ENCODE data around the gene VMP1. TPM values are rescaled to one million over a fixed set of nuclear protein-coding genes. Genes with fewer than 3 reads are reported as not detected.
"Not testable (repeated sequence)": the region's sequence is repeated elsewhere in the genome, so short reads cannot be mapped to it uniquely, and the experiment has no call there.

The VMP1 gene
- total RNA-seq, 1 experiment from 2014 or later = 83.1 TPM

DNA sequence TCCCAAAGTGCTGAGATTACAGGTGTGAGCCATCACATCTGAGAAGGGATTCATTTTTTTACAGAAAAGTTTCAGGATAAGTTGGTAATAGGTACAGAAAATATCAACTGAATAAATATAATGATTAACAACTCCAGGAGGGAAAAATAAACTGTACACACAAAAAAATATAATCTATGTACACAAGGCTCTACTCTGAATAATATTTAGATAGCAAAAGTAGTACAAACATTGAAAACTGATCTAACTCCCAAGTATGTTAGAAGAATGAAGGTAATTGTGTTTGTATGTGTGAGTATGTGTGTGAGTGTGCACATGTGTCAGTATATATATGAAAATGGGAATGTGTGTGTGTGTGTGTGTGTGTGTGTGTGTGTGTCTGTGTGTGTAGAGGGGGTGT is 164.9 kb downstream of the VMP1 start:
- Histone ChIP-seq H4K8ac (replicated peaks; ENCODE audit: insufficient read length, low read depth, low read length) (no peak overlapping the region), H2BK15ac (ENCODE audit: low read depth, low read length) (no peak overlapping the region), H2AFZ (ENCODE audit: low read length) (no peak overlapping the region), H4K5ac (ENCODE audit: insufficient read length, low read depth, low read length) (no peak overlapping the region), H3T11ph (ENCODE audit: low read length) (no peak overlapping the region), H2BK120ac (ENCODE audit: low read depth, low read length, poor library complexity, severe bottlenecking) (no peak overlapping the region), H3K56ac (ENCODE audit: insufficient read length, low read depth, low read length) (no peak overlapping the region), H3K4me2 (ENCODE audit: insufficient read depth, insufficient read length, low read length) (no peak overlapping the region), H3K23ac (ENCODE audit: insufficient read length, low read depth, low read length) (no peak overlapping the region), H3K18ac (ENCODE audit: insufficient read length, low read depth, low read length) (no peak overlapping the region), H3K9me3 (ENCODE audit: control insufficient read depth, low read depth, low read length) (no peaks in the 10 kb centered on the region), H2BK5ac (ENCODE audit: insufficient read length, low read length) (no peak overlapping the region), H2BK20ac (ENCODE audit: low read depth, low read length, poor library complexity, severe bottlenecking) (no peak overlapping the region), H3K9ac (ENCODE audit: extremely low read depth, insufficient read length, low read length) (no peak overlapping the region), H3K14ac (ENCODE audit: insufficient read depth, low read length) (no peak overlapping the region), H3K79me2 (ENCODE audit: insufficient read depth, low read length) (no peaks in the 10 kb centered on the region), H3K27ac (ENCODE audit: insufficient read length, low read depth, low read length) (no peak overlapping the region), H3K4me1 (ENCODE audit: insufficient read depth, low read length) (no peaks in the 10 kb centered on the region), H3K79me1 (ENCODE audit: insufficient read depth, low read depth, low read length, poor library complexity, severe bottlenecking) (no peaks in the 10 kb centered on the region), H3K23me2 (ENCODE audit: insufficient read length, low read depth, low read length, poor library complexity, severe bottlenecking) (no peaks in the 10 kb centered on the region), H2AK5ac (ENCODE audit: insufficient read length, low read length) (no peak overlapping the region), H3K27me3 (ENCODE audit: insufficient read depth, low read length) (no peaks in the 10 kb centered on the region), H4K20me1 (ENCODE audit: control insufficient read depth, insufficient read depth, insufficient read length) (no peaks in the 10 kb centered on the region), H4K91ac (ENCODE audit: insufficient read length, low read depth, low read length) (no peak overlapping the region), H2BK12ac (ENCODE audit: insufficient read length, low read depth, low read length) (no peak overlapping the region), H3K4ac (ENCODE audit: low read depth, low read length) (no peak overlapping the region)
- H3K27ac Mint-ChIP-seq = no peak overlapping the region
- no peak for TF ChIP-seq CTCF (conservative IDR thresholded peaks at IDR 0.05)
- no peak overlapping the region for H3K4me3 Mint-ChIP-seq
- no peaks in the 10 kb centered on the region for H3K9me3 Mint-ChIP-seq
- H3K27me3 Mint-ChIP-seq (ENCODE audit: low read depth) = no peaks in the 10 kb centered on the region
- DNase-seq = no peak
- peaks cover 6 to 34% (median 26%) of the 10 kb centered on the region in 3 experiments; a peak in 5 of 7 replicates for H3K36me3 Mint-ChIP-seq (ENCODE audit: insufficient read depth in 1 of 3, low read depth in 3 of 3)
- H3K4me1 Mint-ChIP-seq = no peaks in the 10 kb centered on the region

DNA sequence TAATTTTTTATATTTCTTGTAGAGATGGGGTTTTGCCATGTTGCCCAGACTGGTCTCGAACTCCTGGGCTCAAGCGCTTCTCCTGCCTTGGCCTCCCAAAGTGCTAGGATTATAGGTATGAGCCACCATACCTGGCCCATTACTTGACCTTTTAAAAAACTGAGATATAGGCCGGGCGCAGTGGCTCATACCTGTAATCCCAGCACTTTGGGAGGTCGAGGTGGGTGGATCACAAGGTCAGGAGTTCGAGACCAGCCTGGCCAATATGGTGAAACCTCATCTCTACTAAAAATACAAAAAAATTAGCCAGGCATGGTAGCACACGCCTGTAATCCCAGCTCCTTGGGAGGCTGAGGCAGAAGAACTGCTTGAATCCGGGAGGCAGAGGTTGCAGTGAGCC is 166.0 kb downstream of the VMP1 start:
- not testable (repeated sequence) for H4K91ac ChIP-seq (ENCODE audit: insufficient read length, low read depth, low read length); H3K14ac ChIP-seq (ENCODE audit: insufficient read depth, low read length); H3K27ac ChIP-seq (ENCODE audit: insufficient read length, low read depth, low read length); H3K27ac Mint-ChIP-seq; H3K18ac ChIP-seq (ENCODE audit: insufficient read length, low read depth, low read length); H4K5ac ChIP-seq (ENCODE audit: insufficient read length, low read depth, low read length); H2AK5ac ChIP-seq (ENCODE audit: insufficient read length, low read length); H3K9ac ChIP-seq (ENCODE audit: extremely low read depth, insufficient read length, low read length); H2BK120ac ChIP-seq (ENCODE audit: low read depth, low read length, poor library complexity, severe bottlenecking); H3K4me1 ChIP-seq (ENCODE audit: insufficient read depth, low read length); H4K8ac ChIP-seq (replicated peaks; ENCODE audit: insufficient read length, low read depth, low read length); H2AFZ ChIP-seq (ENCODE audit: low read length); H3K23ac ChIP-seq (ENCODE audit: insufficient read length, low read depth, low read length); H3K4me2 ChIP-seq (ENCODE audit: insufficient read depth, insufficient read length, low read length); H3K4me1 Mint-ChIP-seq; H3K56ac ChIP-seq (ENCODE audit: insufficient read length, low read depth, low read length); H3K9me3 Mint-ChIP-seq; H3K4ac ChIP-seq (ENCODE audit: low read depth, low read length); H2BK20ac ChIP-seq (ENCODE audit: low read depth, low read length, poor library complexity, severe bottlenecking); H3K27me3 Mint-ChIP-seq (ENCODE audit: low read depth); H3T11ph ChIP-seq (ENCODE audit: low read length); H2BK15ac ChIP-seq (ENCODE audit: low read depth, low read length); DNase-seq; H3K23me2 ChIP-seq (ENCODE audit: insufficient read length, low read depth, low read length, poor library complexity, severe bottlenecking); H3K9me3 ChIP-seq (ENCODE audit: control insufficient read depth, low read depth, low read length); H3K27me3 ChIP-seq (ENCODE audit: insufficient read depth, low read length); H2BK5ac ChIP-seq (ENCODE audit: insufficient read length, low read length); H3K4me3 Mint-ChIP-seq; H3K79me1 ChIP-seq (ENCODE audit: insufficient read depth, low read depth, low read length, poor library complexity, severe bottlenecking); H3K79me2 ChIP-seq (ENCODE audit: insufficient read depth, low read length); H2BK12ac ChIP-seq (ENCODE audit: insufficient read length, low read depth, low read length); H4K20me1 ChIP-seq (ENCODE audit: control insufficient read depth, insufficient read depth, insufficient read length)
- peaks cover 8 to 42% (median 29%) of the 10 kb centered on the region in 3 experiments; a peak in 5 of 7 replicates for H3K36me3 Mint-ChIP-seq (ENCODE audit: insufficient read depth in 1 of 3, low read depth in 3 of 3)
- WGBS (ENCODE audit: extremely low coverage, insufficient read length, low lambda C conversion rate) = no CpG with 5 or more reads among the region's 8 CpGs

Data from H9 (cell line).